Uterus (tissue), 2 donors: ENCODE results near the gene PPM1A.

Experiments
- CTCF ChIP-seq, 4 experiments: fragments of 200-600 bp in 2 of 4; fragments of 450-650 bp in 2 of 4; sonication (generic) in 2 of 4; IDR thresholded peaks; one replicate each; pipeline ENCODE4 v1.5.1; 2016 to 2019; ENCODE audit warnings: antibody characterized with exemption in 4 of 4, mild to moderate bottlenecking in 2 of 4, moderate library complexity in 1 of 4
- POLR2A ChIP-seq, 2 donors: fragments of 450-650 bp; IDR thresholded peaks; one replicate each; pipeline ENCODE4 v1.6.1; 2016; ENCODE audit warnings: antibody characterized with exemption in 2 of 2, mild to moderate bottlenecking in 1 of 2, moderate library complexity in 1 of 2

DNA sequence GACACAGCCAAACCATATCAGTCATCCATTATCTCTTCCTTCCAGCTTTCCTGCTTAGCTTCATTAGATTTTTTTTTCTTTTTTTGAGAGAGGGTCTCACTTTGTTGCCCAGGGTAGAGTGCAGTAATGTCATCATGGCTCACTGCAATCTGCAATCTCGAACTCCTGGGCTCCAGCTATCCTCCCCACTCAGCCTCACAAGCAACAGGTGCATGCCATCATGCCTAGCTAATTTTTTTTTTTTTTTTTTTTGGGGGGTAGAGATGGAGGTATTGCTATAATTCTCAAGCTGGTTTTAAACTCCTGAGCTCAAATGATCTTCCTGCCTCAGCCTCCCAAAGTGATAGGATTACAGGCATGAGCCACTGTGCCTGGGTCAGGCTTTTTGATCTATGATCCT lies 38.3 kb upstream of the PPM1A start:
- TF ChIP-seq CTCF (IDR thresholded peaks at IDR 0.05): no peak
- TF ChIP-seq POLR2A (IDR thresholded peaks at IDR 0.05): no peak
